Right ventricle myocardium superior (tissue), 1 donor: ENCODE results near the gene CBR4. TPM values are rescaled to one million over a fixed set of nuclear protein-coding genes. Genes with fewer than 3 reads are reported as not detected.
"Not testable (repeated sequence)": the region's sequence is repeated elsewhere in the genome, so short reads cannot be mapped to it uniquely, and the experiment has no call there.

Source experiments
- ATAC-seq: fragments of 200-7000 bp; cut with Tn5 transposase; one replicate; pipeline ENCODE4 v1.9.1; 2020; ENCODE audit warnings: mild to moderate bottlenecking; ENCODE audit not compliant: poor library complexity
- DNase-seq: peaks from one replicate; pipeline ENCODE4 v3.0.0-alpha.2; 2020
- intact Hi-C: fragments of 100-400 bp; cut with DNase I; formaldehyde crosslinking; loops from one replicate; pipeline ENCODE4 v1.11.2; 2022
- total RNA-seq: library from RNA; stranded (reverse); fragmentation: NEBNext Ultra II Directional; extraction: Animal tissue kit (Norgen Biotek cat#: 25700); gene quantifications from one replicate; pipeline ENCODE4 v1.2.1, GENCODE V29; 2021
- donor health status: DM: no; HTN: yes; CAD: no; lungs with severe emphysema.

Gene CBR4
- total RNA-seq, 1 donor from 2014 or later: 23.5 TPM

DNA sequence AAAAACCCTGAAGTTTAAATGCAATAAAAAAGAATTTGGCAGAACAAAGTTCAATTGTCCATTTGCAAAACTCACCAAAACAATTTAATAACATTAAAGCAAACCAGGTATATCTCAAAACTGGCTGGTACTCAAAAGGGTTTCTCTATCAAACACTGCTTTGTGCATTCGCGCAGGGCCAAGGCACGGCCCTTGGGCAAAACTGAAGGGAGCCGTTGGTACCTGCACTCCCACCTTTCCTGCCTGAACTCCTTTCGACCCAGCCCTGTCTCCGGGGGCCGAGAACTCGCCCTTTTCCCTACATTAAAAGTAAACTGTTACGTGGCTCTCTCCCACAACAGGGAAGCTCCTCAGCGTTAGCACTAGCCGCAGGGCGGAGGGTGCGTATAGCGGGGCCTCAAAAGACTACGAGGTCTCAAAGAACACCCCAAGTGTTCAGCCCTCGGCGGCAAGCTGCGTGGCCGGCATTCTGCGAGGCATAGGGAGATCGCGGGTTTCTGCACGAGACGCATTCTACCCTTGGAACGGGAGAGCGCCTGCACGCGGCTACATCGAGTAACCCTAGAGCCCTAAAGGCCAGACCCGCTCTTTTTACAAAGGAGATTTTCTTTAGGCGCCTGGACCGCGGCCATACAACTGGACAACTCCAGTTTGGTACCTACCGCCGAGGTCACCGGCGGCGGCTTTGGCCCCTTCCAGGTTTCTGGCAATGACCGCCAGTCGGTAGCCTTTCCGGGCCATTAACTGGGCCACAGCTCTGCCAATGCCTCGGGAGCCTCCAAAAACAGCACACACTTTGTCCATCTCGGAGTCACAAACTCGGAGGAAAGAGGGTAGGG is 550 bp downstream of the CBR4 start:
- ATAC-seq (peak; percentile 77), DNase-seq (peak; percentile 76)
- intact Hi-C loops: no loop called here

DNA sequence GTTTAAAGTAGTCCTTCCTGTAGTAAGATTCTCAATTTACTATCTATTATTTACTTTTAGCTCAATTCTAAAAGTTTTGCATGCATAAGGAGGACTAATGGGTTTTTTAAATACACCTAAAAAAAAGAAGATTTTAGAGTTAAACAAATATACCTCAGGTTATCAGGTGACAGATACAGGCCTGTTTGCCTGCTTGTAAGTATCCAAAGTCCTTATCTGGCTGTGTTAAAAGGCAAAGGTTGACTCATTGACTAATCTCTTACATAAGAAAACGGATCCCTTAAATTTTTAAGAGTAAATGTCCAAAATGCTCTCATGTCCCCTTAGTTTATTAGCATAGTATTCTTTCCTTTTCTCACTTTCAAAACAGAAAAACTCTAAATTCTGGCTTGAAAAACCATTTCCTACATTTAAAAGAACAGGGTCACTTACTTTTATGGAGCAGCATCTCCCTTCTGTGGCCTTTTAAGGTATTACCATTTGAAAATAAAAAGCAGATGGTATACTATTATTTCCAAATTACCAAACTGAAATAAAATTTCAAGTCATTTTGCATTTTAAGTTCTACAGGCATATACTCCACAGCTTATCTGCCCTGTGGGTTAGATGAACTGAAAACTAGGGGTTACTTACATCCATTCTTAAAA is 4.5 kb downstream of the CBR4 start:
- ATAC-seq (no peak), DNase-seq (no peak)
- intact Hi-C loops: no loop called here

DNA sequence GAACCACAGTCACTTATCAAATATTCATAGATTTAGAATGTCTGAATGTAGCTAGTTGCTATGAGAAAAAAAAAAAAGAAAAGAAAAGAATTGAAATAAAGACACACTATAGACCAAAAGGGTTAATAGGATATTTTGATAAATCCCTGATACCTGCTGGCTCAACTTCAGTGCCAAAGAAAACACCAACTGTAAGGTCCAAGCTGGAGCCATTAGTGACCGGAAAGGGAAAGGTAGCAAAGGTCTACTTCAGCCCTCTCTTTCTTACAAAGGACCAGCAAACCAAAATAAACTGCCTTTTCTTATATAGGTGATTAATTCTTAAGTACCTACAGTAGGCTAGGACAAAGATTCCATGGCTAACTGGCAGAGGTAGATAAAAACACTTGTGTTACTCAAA is 9.7 kb downstream of the CBR4 start:
- DNase-seq (no peak), ATAC-seq (no peak)
- intact Hi-C loops: no loop called here

DNA sequence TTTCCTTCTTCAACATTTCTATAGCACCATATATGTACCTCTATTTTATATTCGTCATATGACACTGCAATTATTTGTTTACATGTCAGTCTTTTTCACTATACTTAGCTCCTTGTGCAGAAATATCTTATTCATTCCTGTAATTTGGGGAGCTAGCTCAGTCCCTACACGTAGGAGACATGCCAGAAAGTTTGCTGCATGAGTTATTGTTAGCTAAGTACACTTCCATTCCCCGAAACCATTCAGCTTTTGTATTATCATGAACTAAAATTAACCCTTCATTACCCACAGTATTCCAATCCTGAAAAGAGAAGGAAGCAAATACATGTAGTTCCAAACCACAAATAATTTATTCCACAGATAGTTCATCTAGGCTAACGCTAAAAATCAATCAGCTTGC is 10.2 kb downstream of the CBR4 start:
- ATAC-seq (peak; percentile 34), DNase-seq (no peak)
- intact Hi-C loops: loop anchor here (10.0 kb wide), 3 partner anchors 75 to 565 kb away; no protein-coding TSS in a partner anchor

DNA sequence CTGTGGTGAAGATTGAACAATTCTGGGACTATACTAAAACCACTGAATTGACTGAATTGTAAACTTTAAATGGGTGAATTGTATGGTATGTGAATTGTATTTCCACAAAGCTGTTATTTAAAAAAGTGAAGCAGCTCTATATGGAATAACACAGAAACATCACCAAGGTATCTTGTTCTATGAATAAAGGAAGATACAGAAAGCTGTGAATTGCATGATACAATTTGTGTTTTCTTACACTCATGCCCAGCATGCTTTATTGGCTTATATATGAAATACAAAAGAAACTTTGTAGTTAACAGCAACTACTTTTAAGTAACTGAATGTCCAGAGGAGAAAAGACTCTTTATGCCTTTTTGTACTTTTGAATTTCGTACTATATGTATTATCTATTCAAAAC is 11.5 kb downstream of the CBR4 start:
- DNase-seq (no peak), ATAC-seq (no peak)
- intact Hi-C loops: loop anchor here (10.0 kb wide), 3 partner anchors 74 to 566 kb away; no protein-coding TSS in a partner anchor

DNA sequence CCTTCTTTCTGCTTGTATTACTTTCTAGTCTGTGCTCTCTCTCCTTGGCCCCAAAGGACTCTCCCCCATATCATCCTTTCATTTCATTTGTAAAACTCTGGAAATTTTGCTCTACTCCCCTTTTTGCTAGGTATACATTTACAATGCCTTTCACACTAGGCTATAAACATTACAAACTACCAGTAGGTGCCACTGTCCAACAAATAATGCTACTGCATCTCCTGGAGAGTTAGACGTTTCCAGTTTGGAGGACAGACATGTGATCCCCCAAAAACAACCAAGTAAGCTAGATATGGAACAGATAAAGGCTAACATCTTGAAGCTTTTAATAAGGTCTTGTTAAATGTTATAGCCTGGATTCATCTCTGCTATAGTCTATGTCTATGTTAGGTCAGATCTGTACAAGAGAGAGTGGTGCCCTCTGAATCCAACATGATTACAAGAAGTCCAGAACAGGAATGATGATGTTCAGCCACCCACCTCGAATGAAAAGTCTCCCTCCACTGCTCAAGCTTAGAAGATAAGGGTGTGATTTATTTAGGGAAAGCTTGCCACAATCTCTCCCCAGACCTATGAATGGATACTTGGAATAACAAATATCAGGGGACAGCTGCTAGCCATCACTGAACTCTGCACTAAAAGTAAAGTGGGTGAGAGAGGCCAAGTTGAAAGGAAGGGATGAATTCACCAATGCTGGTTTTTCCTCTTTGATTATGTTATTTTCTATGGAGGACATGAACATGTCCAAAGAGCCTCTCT is 14.3 kb downstream of the CBR4 start:
- intact Hi-C loops: loop anchor here (10.0 kb wide), 3 partner anchors 71 to 569 kb away; no protein-coding TSS in a partner anchor
- ATAC-seq: peak; percentile 70
- DNase-seq: no peak

DNA sequence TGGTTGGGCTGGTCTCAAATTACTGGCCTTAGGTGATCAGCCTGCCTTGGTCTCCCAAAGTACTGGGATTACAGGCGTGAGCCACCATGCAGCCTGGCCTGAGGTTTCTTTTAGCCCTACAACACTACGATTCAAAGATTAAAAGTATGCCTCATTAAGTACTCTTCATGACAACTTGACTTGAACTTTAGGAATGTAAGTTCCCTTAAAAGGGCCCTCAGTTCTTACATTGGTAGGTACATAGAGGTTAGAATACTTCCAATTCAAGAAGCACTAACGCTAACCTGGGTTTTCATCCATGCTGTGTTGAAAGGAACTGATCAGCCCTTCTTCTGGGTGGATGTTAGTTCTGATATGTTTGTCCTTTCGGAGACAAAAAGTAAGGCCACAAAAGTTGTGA is 15.1 kb downstream of the CBR4 start:
- intact Hi-C loops: loop anchor here (10.0 kb wide), 3 partner anchors 70 to 570 kb away; no protein-coding TSS in a partner anchor
- no peak for DNase-seq

DNA sequence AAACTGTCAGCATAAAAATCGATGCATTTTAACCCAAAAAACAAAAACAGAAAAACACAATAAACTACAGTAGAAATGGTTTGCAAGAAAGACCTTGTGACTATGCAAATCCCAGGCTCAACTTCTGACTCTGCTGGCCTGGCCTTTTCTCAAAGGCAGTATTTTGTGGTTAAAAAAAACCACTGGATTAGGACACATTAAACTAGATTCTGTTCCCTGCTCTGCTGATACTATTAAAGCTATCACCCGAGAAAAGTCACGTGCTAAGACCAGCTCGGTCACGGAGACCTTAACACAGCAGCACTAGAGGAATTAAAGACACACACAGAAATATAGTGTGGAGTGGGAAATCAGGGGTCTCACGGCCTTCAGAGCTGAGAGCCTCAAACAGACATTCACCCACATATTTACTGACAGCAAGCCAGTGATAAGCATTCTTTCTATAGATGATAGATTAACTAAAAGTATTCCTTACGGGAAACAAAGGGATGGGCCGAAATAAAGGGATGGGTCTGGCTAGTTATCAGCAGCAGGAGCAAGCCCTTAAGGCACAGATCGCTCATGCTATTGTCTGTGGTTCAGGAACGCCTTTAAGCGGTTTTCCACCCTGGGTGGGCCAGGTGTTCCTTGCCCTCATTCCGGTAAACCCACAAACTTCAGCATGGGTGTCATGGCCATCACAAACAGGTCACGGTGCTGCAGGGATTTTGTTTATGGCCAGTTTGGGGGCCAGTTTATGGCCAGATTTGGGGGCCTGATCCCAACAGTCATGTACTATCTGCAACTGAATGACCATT is 16.1 kb downstream of the CBR4 start:
- ATAC-seq (peak; percentile 41), DNase-seq (no peak)
- intact Hi-C loops: loop anchor here (10.0 kb wide), 3 partner anchors 69 to 571 kb away; no protein-coding TSS in a partner anchor

More for the DNA sequence above, 15.1 kb downstream of the CBR4 start:
- no peak for ATAC-seq

DNA sequence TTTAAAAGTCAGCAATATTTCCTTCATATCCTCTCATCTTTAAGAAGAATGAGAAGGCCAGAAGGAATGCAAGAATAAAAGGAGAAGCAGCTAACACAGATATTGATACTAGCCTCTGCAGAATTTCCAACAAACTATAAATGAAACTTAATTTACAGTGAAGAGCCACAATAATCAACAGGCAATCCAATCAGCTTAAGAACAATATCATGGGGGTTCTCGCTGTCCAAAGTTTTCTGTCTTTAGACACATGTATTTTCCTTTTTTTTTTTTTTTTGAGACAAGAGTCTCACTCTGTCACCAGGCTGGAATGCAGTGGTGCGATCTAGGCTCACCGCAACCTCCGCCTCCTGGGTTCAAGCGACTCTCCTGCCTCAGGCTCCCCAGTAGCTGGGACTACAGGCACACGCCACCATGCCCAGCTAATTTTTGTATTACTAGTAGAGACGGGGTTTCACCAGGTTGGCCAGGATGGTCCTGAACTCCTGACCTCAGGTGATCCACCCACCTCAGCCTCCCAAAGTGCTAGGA is 17.0 kb downstream of the CBR4 start:
- not testable (repeated sequence) for ATAC-seq, DNase-seq
- intact Hi-C loops: loop anchor here (10.0 kb wide), 3 partner anchors 68 to 572 kb away; no protein-coding TSS in a partner anchor

DNA sequence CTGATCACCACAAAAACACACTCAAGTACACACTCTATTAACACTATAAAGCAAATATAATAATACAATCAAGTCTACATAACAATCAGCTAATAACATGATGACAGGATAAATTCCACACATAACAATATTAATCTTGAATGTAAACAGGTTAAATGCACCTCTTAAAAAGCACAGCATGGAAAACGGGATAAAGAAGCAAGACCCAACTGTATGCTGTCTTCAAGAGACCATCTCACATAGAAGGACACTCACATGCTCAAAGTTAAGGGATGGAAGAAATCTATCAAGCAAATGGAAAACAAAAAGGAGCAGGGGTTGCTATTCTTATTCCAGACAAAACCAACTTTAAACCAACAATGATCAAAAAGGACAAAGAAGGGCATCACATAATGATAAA is 28.1 kb downstream of the CBR4 start:
- no peak for ATAC-seq
- intact Hi-C loops: no loop called here

DNA sequence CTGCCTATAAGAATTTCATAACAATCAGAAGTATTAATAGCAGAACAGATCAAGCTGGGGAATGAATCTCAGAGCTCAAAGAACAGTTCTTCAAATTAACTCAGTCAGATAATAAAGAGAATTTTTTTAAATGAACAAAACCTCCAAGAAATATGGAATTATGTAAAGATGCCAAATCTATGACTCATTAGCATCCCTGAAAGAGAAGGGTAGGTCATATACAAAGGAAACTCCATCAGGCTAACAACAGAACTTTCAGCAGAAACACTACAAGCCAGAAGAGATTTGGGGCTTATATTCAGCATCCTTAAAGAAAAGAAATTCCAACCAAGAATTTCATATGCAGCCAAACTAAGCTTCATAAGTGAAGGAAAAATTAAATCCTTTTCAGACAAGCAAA is 28.6 kb downstream of the CBR4 start:
- no peak for ATAC-seq
- intact Hi-C loops: no loop called here
- no peak for DNase-seq

More for the DNA sequence above, 28.1 kb downstream of the CBR4 start:
- DNase-seq: no peak

DNA sequence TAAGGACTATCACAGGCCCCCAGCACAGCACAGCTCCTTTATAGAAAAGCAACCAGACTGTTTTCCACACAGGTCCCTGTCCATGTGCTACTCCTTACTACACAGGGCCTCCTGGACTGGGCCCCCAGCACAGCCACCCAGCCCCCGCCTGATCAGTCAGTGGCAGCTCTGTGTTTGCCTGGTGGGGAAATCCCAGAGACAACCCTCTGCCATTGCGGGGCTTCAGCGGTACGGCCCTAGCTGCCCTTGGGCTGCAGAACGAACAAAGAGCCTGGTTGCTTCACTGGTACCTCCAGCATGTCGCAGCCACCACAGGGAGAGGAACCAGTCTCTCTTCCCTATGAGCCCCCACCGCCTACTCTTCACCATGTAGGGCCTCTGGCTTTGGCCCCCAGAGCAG is 30.7 kb downstream of the CBR4 start:
- ATAC-seq (no peak), DNase-seq (no peak)
- intact Hi-C loops: no loop called here

DNA sequence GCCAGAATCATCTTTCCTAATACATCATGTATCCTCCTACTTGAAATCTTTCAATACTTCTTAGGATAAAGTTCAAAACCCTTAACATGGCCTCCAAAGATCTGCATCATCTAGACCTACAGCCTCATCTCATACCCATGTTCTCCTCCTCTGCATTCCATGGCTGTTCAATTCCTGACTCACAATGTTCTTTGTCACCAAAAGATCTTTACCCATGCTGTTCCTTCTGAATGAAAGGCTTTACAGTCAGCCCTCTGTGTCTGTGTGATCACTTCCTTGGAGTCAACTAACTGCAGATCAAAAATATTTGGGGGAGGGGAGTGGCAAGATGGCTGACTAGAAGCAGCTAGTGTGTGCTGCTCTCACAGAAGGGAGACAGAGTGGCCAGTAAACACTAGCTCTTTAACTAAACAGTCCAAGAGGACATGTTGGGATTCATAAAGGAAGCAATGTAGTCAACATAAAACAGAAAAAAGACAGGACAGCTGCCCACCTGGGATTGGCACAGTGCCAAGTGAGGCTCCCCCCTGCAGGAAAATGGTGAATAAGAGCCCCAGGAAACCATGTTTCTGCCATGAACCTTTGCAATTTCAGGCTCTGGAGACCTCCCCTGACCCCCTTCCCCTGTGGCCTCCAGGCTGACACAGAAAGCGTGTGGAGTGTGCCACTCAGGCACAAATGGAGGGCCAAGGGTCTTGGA is 31.9 kb downstream of the CBR4 start:
- ATAC-seq (no peak), DNase-seq (no peak)
- intact Hi-C loops: no loop called here

DNA sequence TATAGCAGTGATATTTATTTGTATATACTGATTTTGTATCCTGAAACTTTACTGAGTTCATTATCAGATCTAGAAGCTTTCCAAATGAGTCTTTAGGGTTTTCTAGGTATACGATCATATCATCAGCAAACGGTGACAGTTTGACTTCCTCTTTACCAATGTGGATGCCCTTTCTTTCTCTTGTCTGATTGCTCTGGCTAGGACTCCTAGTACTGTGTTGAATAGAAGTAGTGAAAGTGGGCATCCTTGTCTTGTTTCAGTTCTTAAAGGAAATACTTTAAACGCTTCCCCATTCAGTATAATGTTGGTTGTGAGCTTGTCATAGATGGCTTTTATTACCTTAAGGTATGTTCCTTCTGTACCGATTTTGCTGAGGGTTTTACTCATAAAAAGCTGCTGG is 37.5 kb downstream of the CBR4 start:
- DNase-seq (no peak), ATAC-seq (no peak)
- intact Hi-C loops: no loop called here

DNA sequence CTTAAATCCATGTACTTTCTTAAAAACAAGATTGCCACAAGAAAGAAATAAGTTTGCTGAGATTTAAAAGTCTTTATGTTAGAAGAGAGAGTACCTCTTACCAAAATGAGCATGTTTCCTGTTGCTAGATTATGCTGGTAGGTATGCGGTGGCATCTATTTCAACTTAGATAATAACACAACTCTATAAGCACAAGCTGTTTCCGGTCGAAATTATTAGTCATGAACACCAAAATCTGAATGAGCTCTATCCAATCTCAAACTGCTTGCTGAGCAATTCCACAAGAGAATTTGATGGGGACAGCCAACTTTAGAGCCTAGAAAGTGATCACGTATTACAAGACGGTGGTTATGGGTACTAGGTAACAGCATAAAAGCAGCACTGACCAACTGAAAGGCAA is 49.3 kb downstream of the CBR4 start:
- DNase-seq (no peak), ATAC-seq (no peak)
- intact Hi-C loops: no loop called here

DNA sequence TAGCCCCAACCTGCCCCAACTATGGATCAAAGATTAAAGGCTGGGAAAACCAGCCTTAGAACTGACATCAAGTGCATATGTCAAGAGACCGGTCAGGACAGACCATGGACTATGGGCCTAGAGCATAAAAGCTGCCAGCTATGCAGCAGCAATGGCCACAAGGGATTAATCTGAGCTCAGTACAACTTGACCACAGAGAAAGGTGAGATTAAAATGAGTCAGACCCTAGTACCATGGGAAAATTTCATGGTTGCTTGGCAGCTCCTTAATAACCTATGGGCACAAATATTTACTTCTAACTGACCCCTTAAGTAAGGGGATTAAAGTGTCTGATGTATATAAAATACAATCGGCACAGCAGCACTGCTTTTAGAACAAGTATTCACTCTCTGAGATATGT is 54.4 kb downstream of the CBR4 start:
- ATAC-seq (no peak), DNase-seq (no peak)
- intact Hi-C loops: no loop called here

DNA sequence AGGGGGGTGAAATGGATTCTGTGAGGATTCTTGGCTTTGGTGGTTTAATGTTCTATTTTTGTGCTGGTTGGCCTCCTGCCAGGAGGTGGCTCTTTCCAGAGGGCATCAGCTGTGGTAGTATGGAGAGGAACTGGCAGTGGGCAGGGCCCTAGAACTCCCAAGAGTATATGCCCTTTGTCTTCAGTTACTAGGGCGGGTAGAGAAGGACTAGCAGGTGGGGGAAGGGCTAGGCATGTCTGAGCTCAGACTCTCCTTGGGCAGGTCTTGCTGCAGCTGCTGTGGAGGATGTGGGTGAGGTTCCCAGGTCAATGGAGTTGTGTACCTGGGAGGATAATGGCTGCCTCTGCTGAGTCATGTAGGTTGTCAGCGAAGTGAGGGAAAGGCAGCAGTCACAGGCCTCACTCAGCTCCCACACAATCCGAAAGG is 57.2 kb downstream of the CBR4 start:
- intact Hi-C loops: not testable (repeated sequence)
- peak; percentile 45 for DNase-seq

More for the DNA sequence above, 57.2 kb downstream of the CBR4 start:
- ATAC-seq: not testable (repeated sequence)
